ENCODE data around the gene ANKRD33. TPM values are rescaled to one million over a fixed set of nuclear protein-coding genes. Genes with fewer than 3 reads are reported as not detected.

ANKRD33 gene
- polyA plus RNA-seq, 3 donors, result 0.16 to 0.45 (median 0.36) TPM

GRCh38 chr12:51911307-51911706, 23.4 kb downstream of the ANKRD33 start:
- DNase-seq (ENCODE audit: extremely low read depth in 1 of 11, low read depth in 9 of 11, low spot score in 4 of 11), result no peak

- no peak for DNase-seq (ENCODE audit: extremely low read depth in 1 of 11, low read depth in 9 of 11, low spot score in 4 of 11)
These were observed 24.1 kb downstream of the ANKRD33 start for GRCh38 chr12:51911788-51912711.

GRCh38 chr12:51913071-51914033, 25.4 kb downstream of the ANKRD33 start:
- DNase-seq (ENCODE audit: extremely low read depth in 1 of 11, low read depth in 9 of 11, low spot score in 4 of 11), result no peak

GRCh38 chr12:51914034-51914923, 26.4 kb downstream of the ANKRD33 start:
- no peak for DNase-seq (ENCODE audit: extremely low read depth in 1 of 11, low read depth in 9 of 11, low spot score in 4 of 11)

GRCh38 chr12:51915003-51915625, 27.2 kb downstream of the ANKRD33 start:
- DNase-seq (ENCODE audit: extremely low read depth in 1 of 11, low read depth in 9 of 11, low spot score in 4 of 11), result no peak

- no peak for DNase-seq (ENCODE audit: extremely low read depth in 1 of 11, low read depth in 9 of 11, low spot score in 4 of 11)
These were observed 28.0 kb downstream of the ANKRD33 start for GRCh38 chr12:51915951-51916350.

- no peak for DNase-seq (ENCODE audit: extremely low read depth in 1 of 11, low read depth in 9 of 11, low spot score in 4 of 11)
These were observed 29.2 kb downstream of the ANKRD33 start for GRCh38 chr12:51917041-51917590.

- DNase-seq (ENCODE audit: extremely low read depth in 1 of 11, low read depth in 9 of 11, low spot score in 4 of 11), result no peak
These were observed 30.0 kb downstream of the ANKRD33 start for GRCh38 chr12:51917746-51918453.

- DNase-seq (ENCODE audit: extremely low read depth in 1 of 11, low read depth in 9 of 11, low spot score in 4 of 11), result no peak
These were observed 32.1 kb downstream of the ANKRD33 start for GRCh38 chr12:51920046-51920445.

GRCh38 chr12:51921017-51921725, 33.3 kb downstream of the ANKRD33 start:
- no peak for DNase-seq (ENCODE audit: extremely low read depth in 1 of 11, low read depth in 9 of 11, low spot score in 4 of 11)

- DNase-seq (ENCODE audit: extremely low read depth in 1 of 11, low read depth in 9 of 11, low spot score in 4 of 11), result no peak
These were observed 34.2 kb downstream of the ANKRD33 start for GRCh38 chr12:51922146-51922545.

- DNase-seq (ENCODE audit: extremely low read depth in 1 of 11, low read depth in 9 of 11, low spot score in 4 of 11), result no peak
These were observed 35.0 kb downstream of the ANKRD33 start for GRCh38 chr12:51922762-51923505.

GRCh38 chr12:51923506-51924365, 35.8 kb downstream of the ANKRD33 start:
- DNase-seq (ENCODE audit: extremely low read depth in 1 of 11, low read depth in 9 of 11, low spot score in 4 of 11), result no peak

GRCh38 chr12:51924551-51925319, 36.8 kb downstream of the ANKRD33 start:
- DNase-seq (ENCODE audit: extremely low read depth in 1 of 11, low read depth in 9 of 11, low spot score in 4 of 11), result no peak

Measured in renal cortex interstitium (tissue), 11 donors.